ENCODE results near the gene CD3D. TPM values are rescaled to one million over a fixed set of nuclear protein-coding genes. Genes with fewer than 3 reads are reported as not detected.
A peak's percentile ranks its signal among the peaks of the same experiment; 100 is the strongest.

CD3D gene
- total RNA-seq, result 10 to 100 TPM; 15.4 to 26.6 (median 21.1) TPM

- H3K4me1 ChIP-seq, result peaks cover 0 to 9% (median 0%) of the 10 kb centered on the region in 4 donors
- DNase-seq, result peak in 2 of 3 donors; percentile 39 to 55
Observed at GRCh38 chr11:118342503-118343161, at the start of gene CD3D. CD3D (minus strand) TSS chr11:118342705; CDS start chr11:118342607, 98 bp downstream.

GRCh38 chr11:118383657-118384056 is 41.2 kb upstream of the CD3D start:
- no peak for DNase-seq
- no peaks in the 10 kb centered on the region for H3K27me3 ChIP-seq
- peaks cover 0 to 99% (median 0%) of the 10 kb centered on the region in 3 donors for H3K36me3 ChIP-seq

More at GRCh38 chr11:118342503-118343161, at the start of gene CD3D:
- Histone ChIP-seq H3K27me3 (no peaks in the 10 kb centered on the region), H3K9me3 (no peaks in the 10 kb centered on the region), H3K36me3 (no peaks in the 10 kb centered on the region), H3K4me3 (peak within 1 kb of the TSS; percentile 28 to 37 (median 34)), H3K27ac (peak within 1 kb of the TSS; percentile 42 to 76 (median 69))
- no peak for TF ChIP-seq CTCF (IDR thresholded peaks at IDR 0.05)
- TF ChIP-seq POLR2A (IDR thresholded peaks at IDR 0.05), result no peak

GRCh38 chr11:118382954-118383353 is 40.4 kb upstream of the CD3D start:
- H3K4me1 ChIP-seq, result no peaks in the 10 kb centered on the region
- no peak overlapping the region for H3K4me3 ChIP-seq
- no peak overlapping the region for H3K27ac ChIP-seq
- TF ChIP-seq POLR2A (IDR thresholded peaks at IDR 0.05) (no peak), CTCF (IDR thresholded peaks at IDR 0.05) (no peak)
- H3K27me3 ChIP-seq, result no peaks in the 10 kb centered on the region
- H3K36me3 ChIP-seq, result peaks cover 0 to 99% (median 0%) of the 10 kb centered on the region in 3 donors
- no peak for DNase-seq
- H3K9me3 ChIP-seq, result no peaks in the 10 kb centered on the region

More at GRCh38 chr11:118383657-118384056, 41.2 kb upstream of the CD3D start:
- Histone ChIP-seq H3K4me1 (no peaks in the 10 kb centered on the region), H3K4me3 (no peak overlapping the region), H3K27ac (no peak overlapping the region), H3K9me3 (no peaks in the 10 kb centered on the region)
- TF ChIP-seq POLR2A (IDR thresholded peaks at IDR 0.05) (no peak), CTCF (IDR thresholded peaks at IDR 0.05) (no peak)

- H3K4me3 ChIP-seq, result no peak overlapping the region
Observed at GRCh38 chr11:118380571-118380970, 38.1 kb upstream of the CD3D start.

GRCh38 chr11:118379497-118379896 is 37.0 kb upstream of the CD3D start:
- Histone ChIP-seq H3K27ac (no peak overlapping the region), H3K9me3 (no peaks in the 10 kb centered on the region)
- no peak for TF ChIP-seq CTCF (IDR thresholded peaks at IDR 0.05)
- TF ChIP-seq POLR2A (IDR thresholded peaks at IDR 0.05), result no peak

More at GRCh38 chr11:118380571-118380970, 38.1 kb upstream of the CD3D start:
- H3K36me3 ChIP-seq, result peaks cover 0 to 98% (median 0%) of the 10 kb centered on the region in 3 donors
- DNase-seq, result no peak
- no peaks in the 10 kb centered on the region for H3K9me3 ChIP-seq
- H3K27ac ChIP-seq, result no peak overlapping the region
- no peaks in the 10 kb centered on the region for H3K4me1 ChIP-seq
- TF ChIP-seq CTCF (IDR thresholded peaks at IDR 0.05) (no peak), POLR2A (IDR thresholded peaks at IDR 0.05) (no peak)
- H3K27me3 ChIP-seq, result no peaks in the 10 kb centered on the region

More at GRCh38 chr11:118379497-118379896, 37.0 kb upstream of the CD3D start:
- H3K4me1 ChIP-seq, result no peaks in the 10 kb centered on the region
- peaks cover 0 to 98% (median 0%) of the 10 kb centered on the region in 3 donors for H3K36me3 ChIP-seq
- H3K4me3 ChIP-seq, result no peak overlapping the region
- H3K27me3 ChIP-seq, result no peaks in the 10 kb centered on the region
- DNase-seq, result no peak
